GM21825 (cell line): ENCODE measurements around the gene CSNK2A2.

Experiments used
- ATAC-seq: cut with Tn5 transposase; IDR thresholded peaks from one replicate; pipeline ENCODE4 v1.9.1; 2021; ENCODE audit warnings: mild to moderate bottlenecking, moderate library complexity; ENCODE audit not compliant: unreplicated experiment

CSNK2A2 gene

DNA sequence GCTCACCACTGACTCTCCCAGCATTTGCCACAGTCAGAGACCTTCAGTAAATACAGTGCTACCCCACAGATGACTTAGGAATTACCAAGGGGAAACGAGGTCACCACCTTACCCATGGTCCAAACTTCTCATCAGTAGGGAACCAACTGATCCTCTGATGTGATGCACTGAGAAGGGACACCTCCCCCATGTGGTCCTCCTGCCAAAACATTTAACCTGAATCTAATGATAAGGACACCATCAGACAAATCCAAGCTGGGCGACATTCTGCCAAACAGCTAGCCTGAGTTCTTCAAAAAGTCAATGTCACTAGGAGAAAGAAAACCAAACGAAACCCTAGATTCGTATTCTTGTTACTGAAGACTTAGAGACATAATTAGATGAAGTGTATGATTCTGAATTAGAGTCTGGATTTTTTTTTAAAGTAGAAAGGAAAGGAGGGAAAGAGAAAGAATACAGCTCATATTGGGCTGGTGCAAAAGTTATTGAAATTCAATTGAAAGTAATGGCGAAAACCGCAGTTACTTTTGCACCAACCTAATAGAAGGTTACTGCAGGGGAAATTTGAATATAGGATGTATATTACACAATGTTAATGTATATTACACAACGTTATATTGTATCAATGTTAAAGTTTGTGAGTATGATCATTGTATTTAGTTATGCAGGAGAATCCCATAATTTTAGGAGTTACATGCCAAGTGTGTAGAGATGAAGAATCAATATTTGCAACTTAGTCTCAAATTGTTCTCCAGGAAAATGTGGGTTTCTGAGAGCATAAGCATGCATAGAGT is 2.3 kb upstream of the CSNK2A2 start:
- no peak for ATAC-seq

GRCh38 chr16:58198803-58199411 is 1.0 kb upstream of the CSNK2A2 start:
- ATAC-seq: no peak

- ATAC-seq: no peak
These were observed 443 bp downstream of the CSNK2A2 start for GRCh38 chr16:58197314-58198012.

GRCh38 chr16:58196898-58197313 is 1.0 kb downstream of the CSNK2A2 start:
- ATAC-seq: no peak

DNA sequence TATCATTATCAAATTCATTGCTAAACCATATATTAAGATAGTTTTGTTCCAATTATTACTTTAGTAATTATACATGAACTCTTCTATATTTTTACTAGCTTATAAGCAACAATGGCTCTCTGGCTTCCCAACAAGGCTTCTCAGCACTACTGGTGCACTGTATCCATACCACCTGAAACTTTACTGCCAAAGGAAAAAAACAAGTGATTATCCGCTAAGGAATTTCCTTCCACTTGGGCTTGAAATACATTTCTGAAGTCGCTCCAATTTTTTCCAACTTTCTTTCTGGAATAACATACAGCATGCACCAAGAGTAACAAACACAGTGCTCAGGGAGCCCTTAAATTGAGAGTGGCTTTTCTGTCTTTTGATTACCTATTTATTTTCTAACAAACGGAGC is 2.1 kb downstream of the CSNK2A2 start:
- ATAC-seq: no peak

- ATAC-seq: no peak
These were observed 2.6 kb downstream of the CSNK2A2 start for GRCh38 chr16:58195344-58195743.

- no peak for ATAC-seq
These were observed 3.1 kb downstream of the CSNK2A2 start for GRCh38 chr16:58194790-58195189.

DNA sequence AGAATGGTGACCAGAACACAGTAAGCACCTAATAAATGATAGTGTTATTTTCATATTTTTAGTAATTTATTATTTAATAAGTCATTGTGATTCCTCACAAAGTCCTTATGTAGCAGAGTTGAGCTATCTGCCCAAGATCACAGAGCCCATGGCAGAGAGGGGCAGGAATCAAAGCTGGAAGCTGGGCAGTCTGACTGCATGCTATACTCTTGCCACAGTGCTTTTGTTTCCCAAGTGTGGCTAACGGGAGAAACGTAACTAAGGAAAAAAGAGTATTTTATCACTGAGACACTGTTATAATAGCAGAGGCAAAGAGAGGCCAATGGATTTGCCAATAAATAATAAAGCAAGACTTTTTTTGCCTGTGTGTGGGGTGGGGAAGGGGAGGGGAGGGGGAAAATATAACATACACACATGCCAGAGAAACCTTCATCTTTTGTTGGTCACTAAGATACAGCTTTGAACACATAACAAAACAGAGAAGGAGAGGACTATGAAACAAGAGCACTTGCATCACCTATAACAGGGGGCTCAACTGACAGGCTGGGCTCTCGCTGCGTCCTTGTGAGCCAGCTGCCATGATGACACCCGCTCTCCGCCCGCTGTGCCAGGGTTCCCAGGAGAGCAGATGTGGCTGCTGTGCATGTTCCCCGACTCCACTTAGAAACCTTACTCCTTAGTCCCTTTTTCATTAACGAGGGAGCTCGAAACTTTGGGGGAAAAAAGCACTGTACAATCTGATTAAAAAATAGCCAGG is 10.1 kb downstream of the CSNK2A2 start:
- ATAC-seq: no peak

GRCh38 chr16:58187092-58187491 is 10.8 kb downstream of the CSNK2A2 start:
- no peak for ATAC-seq

DNA sequence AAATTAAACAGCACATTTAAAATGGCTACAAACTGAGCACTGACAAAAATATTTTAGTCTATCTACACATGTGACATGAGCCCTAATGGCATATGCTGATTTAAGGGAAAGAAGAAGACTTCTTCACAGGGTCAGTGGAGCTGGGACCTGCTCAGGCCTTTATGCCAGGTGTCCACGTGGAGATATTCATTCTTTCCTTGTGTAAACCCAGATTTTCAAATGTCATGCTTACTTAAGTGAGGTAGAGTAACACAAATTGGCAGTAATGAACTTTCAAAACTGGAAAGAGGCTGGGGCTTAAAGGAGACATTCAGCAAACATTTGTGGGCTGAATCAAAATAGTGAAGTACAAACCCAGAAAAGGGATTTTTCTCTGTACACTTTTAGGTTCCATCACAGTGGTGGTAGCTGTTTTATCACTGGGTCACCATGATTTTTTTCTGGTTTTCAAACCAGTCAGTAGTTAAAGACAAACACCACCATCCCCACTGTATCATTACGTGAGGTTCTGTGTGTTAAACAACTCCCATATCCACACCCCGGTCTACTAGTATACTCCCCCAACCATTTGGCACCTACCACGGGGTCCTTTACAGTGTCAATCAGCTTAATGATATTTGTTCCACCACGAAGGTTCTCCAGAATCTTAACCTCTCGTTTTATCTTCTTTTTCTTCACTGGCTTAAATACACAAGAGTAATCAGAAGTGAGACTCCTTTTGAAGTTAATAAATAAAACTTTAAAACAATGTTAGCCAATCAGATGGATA is 11.5 kb downstream of the CSNK2A2 start:
- no peak for ATAC-seq

DNA sequence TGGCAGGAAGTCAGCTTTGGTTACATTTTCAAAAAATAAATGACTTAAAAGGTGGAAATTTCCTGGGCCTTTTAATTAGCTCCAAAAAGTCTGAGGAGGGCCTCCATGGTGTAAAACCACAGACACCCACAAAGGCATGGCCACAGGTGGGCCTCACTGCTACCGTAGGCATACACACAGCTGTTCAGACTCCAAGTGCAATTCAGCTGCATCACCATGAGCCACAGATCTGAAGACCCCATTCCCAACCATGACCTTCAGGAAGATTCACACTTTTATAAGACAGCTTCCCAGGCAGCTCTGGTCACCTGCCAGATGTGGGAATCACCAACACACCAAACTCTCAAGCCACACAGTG is 20.6 kb downstream of the CSNK2A2 start:
- no peak for ATAC-seq

- no peak for ATAC-seq
These were observed 21.1 kb downstream of the CSNK2A2 start for GRCh38 chr16:58176608-58177352.

DNA sequence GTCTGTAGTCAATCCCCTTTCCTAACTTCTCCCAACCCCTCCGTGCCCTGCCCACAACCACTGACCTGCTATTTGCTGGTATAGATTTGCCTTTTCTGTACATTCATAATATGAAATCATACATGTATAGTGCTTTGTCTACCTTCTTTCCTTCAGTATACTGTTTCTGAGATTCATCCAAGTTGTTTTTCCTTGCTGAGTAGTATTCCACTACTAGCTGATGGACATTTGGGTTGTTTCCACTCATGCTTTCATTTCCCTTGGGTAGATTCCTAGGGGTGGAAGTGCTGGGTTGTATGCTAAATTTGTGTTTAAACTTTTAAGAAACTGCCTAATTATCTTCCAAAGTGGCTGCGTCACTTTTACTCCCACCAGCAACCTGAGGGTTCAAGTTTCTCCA is 27.7 kb downstream of the CSNK2A2 start:
- ATAC-seq: no peak

DNA sequence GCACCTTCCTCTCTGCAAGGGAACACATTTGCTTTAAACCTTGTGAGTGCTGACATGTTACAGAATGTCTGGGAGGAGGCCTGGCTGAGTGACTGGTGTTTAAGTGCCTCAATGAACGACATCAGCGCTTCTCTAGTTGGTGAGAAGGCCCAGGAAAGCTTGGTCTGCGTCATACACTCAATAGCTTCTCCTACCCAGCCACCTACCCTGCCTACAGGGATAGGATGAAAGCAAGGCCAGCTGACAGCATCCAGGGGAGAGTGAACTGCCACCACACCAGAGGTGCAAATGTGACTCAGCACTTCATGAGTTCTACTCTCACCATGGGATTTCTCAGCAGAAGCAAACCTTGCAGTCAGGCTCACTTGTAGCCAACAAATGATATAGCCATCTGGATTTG is 37.1 kb downstream of the CSNK2A2 start:
- no peak for ATAC-seq

- ATAC-seq: no peak
These were observed 39.2 kb downstream of the CSNK2A2 start for GRCh38 chr16:58158725-58159124.

- no peak for ATAC-seq
These were observed 39.9 kb downstream of the CSNK2A2 start for GRCh38 chr16:58157951-58158540.

DNA sequence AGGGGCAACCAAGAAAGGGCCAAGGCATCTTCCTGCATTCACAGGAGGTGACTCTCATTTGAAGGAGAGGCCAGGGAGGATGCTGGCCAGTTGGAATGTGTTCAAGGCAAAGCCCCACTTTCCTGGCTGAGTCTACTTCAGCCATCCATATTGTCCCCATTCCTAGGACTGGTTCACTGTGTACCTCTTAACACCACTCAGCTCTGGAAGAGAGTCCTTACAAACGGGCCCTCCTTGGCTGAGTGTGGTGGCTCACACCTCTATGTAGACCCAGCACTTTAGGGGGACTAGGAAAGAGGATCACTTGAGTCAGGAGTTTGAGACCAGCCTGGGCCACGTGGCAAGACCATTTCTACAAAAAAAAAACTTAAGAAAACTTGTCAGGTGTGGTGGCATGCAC is 40.7 kb downstream of the CSNK2A2 start:
- no peak for ATAC-seq

DNA sequence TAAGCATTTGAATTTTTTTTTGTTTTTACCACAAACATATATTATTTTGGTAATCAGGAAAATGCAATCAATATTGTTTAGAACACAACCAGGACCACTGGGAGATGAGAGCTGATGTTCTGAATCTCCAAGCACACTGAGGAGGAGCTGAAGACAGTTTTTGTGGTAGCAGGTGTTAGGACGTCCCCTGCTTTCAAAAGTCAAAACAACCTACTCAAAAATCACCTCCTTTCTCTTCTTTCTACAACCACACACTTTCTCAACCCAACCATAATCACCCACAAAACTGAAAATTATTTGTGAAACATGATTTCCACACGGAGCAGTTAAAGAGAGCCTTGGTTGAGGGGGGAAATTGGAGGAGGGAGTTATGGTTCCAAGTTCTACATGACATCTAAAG is 42.1 kb downstream of the CSNK2A2 start:
- ATAC-seq: no peak

DNA sequence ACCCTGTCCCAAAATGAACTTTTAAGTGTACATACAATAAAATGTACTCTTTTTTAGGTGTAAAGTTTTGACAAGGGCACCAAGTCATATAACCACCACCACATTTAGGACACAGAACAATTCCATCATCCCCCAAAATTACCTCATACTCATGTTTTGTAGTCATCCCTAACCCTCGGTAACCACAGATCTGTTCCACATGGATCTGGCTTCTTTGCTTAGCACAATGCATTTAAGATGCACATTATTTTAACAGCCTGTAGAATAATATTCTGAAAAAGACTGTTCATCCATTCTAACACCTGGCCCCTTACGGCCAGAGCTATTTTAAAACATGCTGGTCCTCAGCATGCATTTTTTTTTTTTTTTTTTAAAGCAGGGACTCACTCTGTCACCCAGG is 43.6 kb downstream of the CSNK2A2 start:
- ATAC-seq: no peak
